Panc1 (cell line): Measurements from ENCODE around the gene SRSF4. TPM values are rescaled to one million over a fixed set of nuclear protein-coding genes. Genes with fewer than 3 reads are reported as not detected.

Experiments
- ATAC-seq: fragments of 200-7000 bp; cut with Tn5 transposase; 2 replicates; pipeline ENCODE4 v1.9.1; 2020; ENCODE audit warnings: mild to moderate bottlenecking, moderate library complexity
- BruUV-seq: library from RNA; stranded (reverse); fragments of 400-500 nt; replicated peaks from 2 replicates; lab custom pipeline; 2021; lab: Mats Ljungman, UMichigan
- CTCF ChIA-PET: fragments of 300-600 bp; sonication (Branson Sonifier 250); formaldehyde crosslinking; loops from one replicate; lab custom pipeline; 2022; ENCODE audit warnings: antibody characterized with exemption; lab: Charles Lee
- POLR2A ChIA-PET: fragments of 300-600 bp; sonication (Branson Sonifier 250); formaldehyde crosslinking; loops from one replicate; lab custom pipeline; 2022; ENCODE audit warnings: antibody characterized with exemption; lab: Charles Lee
- DNase-seq: peaks from one replicate; pipeline ENCODE4 v3.0.0-alpha.2; 2010; ENCODE audit warnings: low read depth, low spot score
- H3K27ac ChIP-seq: 2 replicates; pipeline ENCODE4 v1.5.1; 2011; ENCODE audit warnings: mild to moderate bottlenecking, low read length, inconsistent platforms
- H3K27me3 ChIP-seq: fragments of 200-500 bp; sonication (Bioruptor generic); 2 replicates; pipeline ENCODE4 v1.6.0; 2014; ENCODE audit warnings: low read length, inconsistent platforms; ENCODE audit not compliant: control insufficient read depth, insufficient read depth
- H3K36me3 ChIP-seq: fragments of 200-500 bp; sonication (Bioruptor generic); 2 replicates; pipeline ENCODE4 v1.5.1; 2014; ENCODE audit warnings: inconsistent platforms, mild to moderate bottlenecking, low read length, moderate library complexity; ENCODE audit not compliant: control insufficient read depth, insufficient read depth
- H3K4me1 ChIP-seq: 2 replicates; pipeline ENCODE4 v1.5.1; 2011; ENCODE audit warnings: inconsistent platforms, mild to moderate bottlenecking, low read length, moderate library complexity; ENCODE audit not compliant: control insufficient read depth, insufficient read depth
- H3K4me3 ChIP-seq, 2 experiments: 2 replicates each; pipeline ENCODE4 v1.5.1; 2011 to 2012; ENCODE audit warnings: low read depth in 2 of 2, low read length in 2 of 2, mild to moderate bottlenecking in 2 of 2, inconsistent platforms in 1 of 2, moderate library complexity in 1 of 2
- H3K9me3 ChIP-seq: fragments of 200-500 bp; sonication (Bioruptor generic); 2 replicates; pipeline ENCODE4 v1.5.1; 2014; ENCODE audit warnings: low read depth, mild to moderate bottlenecking, inconsistent platforms, low read length, moderate library complexity; ENCODE audit not compliant: control insufficient read depth, insufficient read depth
- CTCF ChIP-seq: fragments of 450-650 bp; IDR thresholded peaks from 2 replicates; pipeline ENCODE4 v1.5.1; 2017; ENCODE audit warnings: mild to moderate bottlenecking
- POLR2AphosphoS5 ChIP-seq: IDR thresholded peaks from 2 replicates; pipeline ENCODE4 v1.6.1; 2012; ENCODE audit warnings: mild to moderate bottlenecking, low read depth, low read length, moderate library complexity
- REST ChIP-seq, 2 experiments: IDR thresholded peaks; 2 replicates each; pipeline ENCODE4 v1.6.1; 2011 to 2012; ENCODE audit warnings: low read depth in 2 of 2, control low read depth in 1 of 2, low read length in 1 of 2, mild to moderate bottlenecking in 1 of 2, moderate library complexity in 1 of 2; ENCODE audit not compliant: insufficient read depth in 1 of 2
- SIN3A ChIP-seq: IDR thresholded peaks from 2 replicates; pipeline ENCODE4 v1.6.1; 2012; ENCODE audit warnings: low read depth, mild to moderate bottlenecking, low read length, moderate library complexity, borderline replicate concordance; ENCODE audit not compliant: insufficient read depth
- TCF7L2 ChIP-seq: IDR thresholded peaks from 2 replicates; pipeline ENCODE4 v1.6.1; 2011; ENCODE audit warnings: mild to moderate bottlenecking, low read depth, low read length, inconsistent platforms
- in situ Hi-C: cut with HindIII; loops from 2 replicates; pipeline ENCODE4 v1.10.0; 2016; ENCODE audit warnings: low sequenced_read_pairs, low pct_unique_long_range_greater_than_20kb
- intact Hi-C: fragments of 100-400 bp; cut with micrococcal nuclease; formaldehyde crosslinking; loops from one replicate; pipeline ENCODE4 v1.10.0; 2022; ENCODE audit not compliant: unreplicated experiment
- total RNA-seq: library from RNA; stranded (reverse); gene quantifications from one replicate; pipeline ENCODE4 v1.2.1, GENCODE V29; 2021; ENCODE audit not compliant: unreplicated experiment

Gene SRSF4
- total RNA-seq, 1 experiment from 2014 or later = 77.5 TPM

GRCh38 chr1:29193879-29194455 is 12.3 kb upstream of the SRSF4 start:
- no peak for DNase-seq
- no peak overlapping the region for H3K27ac ChIP-seq
- no peak for TF ChIP-seq SIN3A
- TF ChIP-seq TCF7L2 = no peak
- no peak for TF ChIP-seq POLR2AphosphoS5
- no peak for TF ChIP-seq REST (IDR thresholded peaks at IDR 0.05; ENCODE audit: insufficient read depth in 1 of 2, low read depth in 2 of 2, low read length in 1 of 2)
- TF ChIP-seq CTCF = no peak
- intact Hi-C loops (no loop called here), in situ Hi-C loops (no loop called here)
- H3K27me3 ChIP-seq = no peaks in the 10 kb centered on the region
- no peak overlapping the region for H3K4me3 ChIP-seq
- H3K9me3 ChIP-seq = no peaks in the 10 kb centered on the region
- no TSS peak for BruUV-seq
- no peak for ATAC-seq
- POLR2A ChIA-PET = no interaction called here
- no peaks in the 10 kb centered on the region for H3K4me1 ChIP-seq
- CTCF ChIA-PET = interaction anchor here (0.5 kb wide), 1 partner anchor 334 kb away, joined by 3 read pairs; no protein-coding TSS in a partner anchor
- no peaks in the 10 kb centered on the region for H3K36me3 ChIP-seq

- no peaks in the 10 kb centered on the region for H3K27me3 ChIP-seq
- H3K9me3 ChIP-seq = no peaks in the 10 kb centered on the region
- in situ Hi-C loops (no loop called here), intact Hi-C loops (no loop called here)
- POLR2A ChIA-PET = no interaction called here
- H3K27ac ChIP-seq = no peak overlapping the region
- no peak for TF ChIP-seq CTCF
- TF ChIP-seq POLR2AphosphoS5 = no peak
- no peak for TF ChIP-seq REST (IDR thresholded peaks at IDR 0.05; ENCODE audit: insufficient read depth in 1 of 2, low read depth in 2 of 2, low read length in 1 of 2)
- TF ChIP-seq TCF7L2 = no peak
- no peak for TF ChIP-seq SIN3A
- CTCF ChIA-PET = no interaction called here
- no peak overlapping the region for H3K4me3 ChIP-seq
- no peaks in the 10 kb centered on the region for H3K4me1 ChIP-seq
- ATAC-seq (no peak), DNase-seq (no peak)
- H3K36me3 ChIP-seq = no peaks in the 10 kb centered on the region
- no TSS peak for BruUV-seq
Measured at GRCh38 chr1:29190718-29191117, 9.0 kb upstream of the SRSF4 start.
